SK-MEL-5 (cell line): ENCODE data around the gene HSFX3. TPM values are rescaled to one million over a fixed set of nuclear protein-coding genes. Genes with fewer than 3 reads are reported as not detected.
"Not testable (repeated sequence)": the region's sequence is repeated elsewhere in the genome, so short reads cannot be mapped to it uniquely, and the experiment has no call there.

ENCODE experiments used
- DNase-seq: peaks from one replicate; pipeline ENCODE4 v3.0.0-alpha.2; 2016; ENCODE audit warnings: low read depth, low spot score
- in situ Hi-C: cut with HindIII; loops from 2 replicates; pipeline ENCODE4 v1.10.0; 2016; ENCODE audit warnings: low sequenced_read_pairs, high pct_unique_total_duplicates, low pct_unique_long_range_greater_than_20kb
- total RNA-seq: library from RNA; depleted of rRNA; stranded (reverse); fragments of >200 nt; shearing (Covaris generic); gene quantifications from 2 replicates; pipeline ENCODE4 v1.2.3, GENCODE V29; 2014

HSFX3 gene
- total RNA-seq, 1 experiment from 2014 or later, result not detected

GRCh38 chrX:149551245-149551938, 1.7 kb upstream of the HSFX3 start:
- in situ Hi-C loops, result not testable (repeated sequence)

GRCh38 chrX:149550454-149550853, 730 bp upstream of the HSFX3 start:
- DNase-seq, in situ Hi-C loops: not testable (repeated sequence)

More at GRCh38 chrX:149551245-149551938, 1.7 kb upstream of the HSFX3 start:
- not testable (repeated sequence) for DNase-seq

GRCh38 chrX:149547782-149548181, 1.9 kb downstream of the HSFX3 start:
- in situ Hi-C loops, result not testable (repeated sequence)

GRCh38 chrX:149546962-149547361, 2.8 kb downstream of the HSFX3 start:
- DNase-seq, in situ Hi-C loops: not testable (repeated sequence)

More at GRCh38 chrX:149547782-149548181, 1.9 kb downstream of the HSFX3 start:
- DNase-seq, result not testable (repeated sequence)

- in situ Hi-C loops, result not testable (repeated sequence)
- DNase-seq, result peak; percentile 50
These were observed 3.9 kb downstream of the HSFX3 start for GRCh38 chrX:149545545-149546543.

- in situ Hi-C loops, result no loop called here
- DNase-seq, result no peak
These were observed 8.1 kb downstream of the HSFX3 start for GRCh38 chrX:149541521-149542047.

- in situ Hi-C loops, result no loop called here
- peak; percentile 95 for DNase-seq
These were observed 8.9 kb downstream of the HSFX3 start, which contains the start of gene EOLA1 for GRCh38 chrX:149540621-149541520. Gene EOLA1, plus strand, starts transcription at chrX:149541012. Its CDS starts 4,619 bp downstream, at chrX:149545631.

- in situ Hi-C loops, result no loop called here
- peak; percentile 84 for DNase-seq
These were observed 9.5 kb downstream of the HSFX3 start for GRCh38 chrX:149540131-149540620.

GRCh38 chrX:149539283-149540130, 10.2 kb downstream of the HSFX3 start:
- in situ Hi-C loops, result no loop called here

GRCh38 chrX:149537474-149537873, 12.2 kb downstream of the HSFX3 start:
- DNase-seq, in situ Hi-C loops: not testable (repeated sequence)

More at GRCh38 chrX:149539283-149540130, 10.2 kb downstream of the HSFX3 start:
- peak; percentile 91 for DNase-seq

GRCh38 chrX:149534926-149535602, 14.7 kb downstream of the HSFX3 start:
- in situ Hi-C loops, result not testable (repeated sequence)

GRCh38 chrX:149533999-149534398, 15.7 kb downstream of the HSFX3 start:
- DNase-seq, in situ Hi-C loops: not testable (repeated sequence)

More at GRCh38 chrX:149534926-149535602, 14.7 kb downstream of the HSFX3 start:
- not testable (repeated sequence) for DNase-seq

- in situ Hi-C loops, DNase-seq: not testable (repeated sequence)
These were observed 16.9 kb downstream of the HSFX3 start for GRCh38 chrX:149532868-149533267.

GRCh38 chrX:149531599-149531998, 18.1 kb downstream of the HSFX3 start:
- in situ Hi-C loops, result no loop called here
- no peak for DNase-seq

GRCh38 chrX:149528381-149528780, 21.3 kb downstream of the HSFX3 start:
- in situ Hi-C loops, result no loop called here
- DNase-seq, result no peak
